ENCODE measurements around the gene ADGRV1.

ADGRV1 gene

GRCh38 chr5:91133183-91133582 is 574.6 kb downstream of the ADGRV1 start:
- TF ChIP-seq CTCF (IDR thresholded peaks at IDR 0.05; ENCODE audit: low read length, missing control alignments): no peak
- H3K4me3 ChIP-seq (replicated peaks; ENCODE audit: low read depth, low read length): no peak overlapping the region
- DNase-seq (ENCODE audit: low read depth): no peak

- no peak for TF ChIP-seq CTCF (IDR thresholded peaks at IDR 0.05; ENCODE audit: low read length, missing control alignments)
- no peak for DNase-seq (ENCODE audit: low read depth)
- H3K4me3 ChIP-seq (replicated peaks; ENCODE audit: low read depth, low read length): no peak overlapping the region
Observed at GRCh38 chr5:91135475-91136248, 577.1 kb downstream of the ADGRV1 start.

- no peak overlapping the region for H3K4me3 ChIP-seq (replicated peaks; ENCODE audit: low read depth, low read length)
- no peak for TF ChIP-seq CTCF (IDR thresholded peaks at IDR 0.05; ENCODE audit: low read length, missing control alignments)
- no peak for DNase-seq (ENCODE audit: low read depth)
Observed at GRCh38 chr5:91136271-91136670, 577.7 kb downstream of the ADGRV1 start.

GRCh38 chr5:91137647-91138046 is 579.0 kb downstream of the ADGRV1 start:
- TF ChIP-seq CTCF (IDR thresholded peaks at IDR 0.05; ENCODE audit: low read length, missing control alignments): no peak
- no peak overlapping the region for H3K4me3 ChIP-seq (replicated peaks; ENCODE audit: low read depth, low read length)
- DNase-seq (ENCODE audit: low read depth): no peak

GRCh38 chr5:91139572-91140200 is 581.1 kb downstream of the ADGRV1 start:
- no peak for TF ChIP-seq CTCF (IDR thresholded peaks at IDR 0.05; ENCODE audit: low read length, missing control alignments)
- no peak for DNase-seq (ENCODE audit: low read depth)
- no peak overlapping the region for H3K4me3 ChIP-seq (replicated peaks; ENCODE audit: low read depth, low read length)

GRCh38 chr5:91140657-91141056 is 582.1 kb downstream of the ADGRV1 start:
- no peak overlapping the region for H3K4me3 ChIP-seq (replicated peaks; ENCODE audit: low read depth, low read length)
- DNase-seq (ENCODE audit: low read depth): no peak
- TF ChIP-seq CTCF (IDR thresholded peaks at IDR 0.05; ENCODE audit: low read length, missing control alignments): no peak

Measured in fibroblast of pulmonary artery (primary cell).